ENCODE results near the gene ZG16.
"Not testable (repeated sequence)": the region's sequence is repeated elsewhere in the genome, so short reads cannot be mapped to it uniquely, and the experiment has no call there.

ZG16 gene

GRCh38 chr16:29777576-29778350 is at the start of gene ZG16:
Gene ZG16, plus strand, starts transcription at chr16:29778256. Its CDS starts 1,011 bp downstream, at chr16:29779267.
- DNase-seq (ENCODE audit: low spot score): no peak

GRCh38 chr16:29729116-29729521 is 48.9 kb upstream of the ZG16 start:
- peak; percentile 58 for DNase-seq (ENCODE audit: low spot score)

- no peak for DNase-seq (ENCODE audit: low spot score)
Measured at GRCh38 chr16:29730649-29731048, 47.4 kb upstream of the ZG16 start.

- not testable (repeated sequence) for DNase-seq (ENCODE audit: low spot score)
Measured at GRCh38 chr16:29731768-29732601, 46.1 kb upstream of the ZG16 start.

GRCh38 chr16:29734786-29735185 is 43.3 kb upstream of the ZG16 start:
- DNase-seq (ENCODE audit: low spot score): peak; percentile 26

- no peak for DNase-seq (ENCODE audit: low spot score)
Measured at GRCh38 chr16:29736112-29736511, 41.9 kb upstream of the ZG16 start.

GRCh38 chr16:29736764-29737163 is 41.3 kb upstream of the ZG16 start:
- DNase-seq (ENCODE audit: low spot score): no peak

GRCh38 chr16:29737713-29738112 is 40.3 kb upstream of the ZG16 start:
- DNase-seq (ENCODE audit: low spot score): no peak

- no peak for DNase-seq (ENCODE audit: low spot score)
Measured at GRCh38 chr16:29738514-29738913, 39.5 kb upstream of the ZG16 start.

GRCh38 chr16:29739927-29740629 is 38.0 kb upstream of the ZG16 start:
- DNase-seq (ENCODE audit: low spot score): not testable (repeated sequence)

- DNase-seq (ENCODE audit: low spot score): not testable (repeated sequence)
Measured at GRCh38 chr16:29740630-29741015, 37.4 kb upstream of the ZG16 start.

- DNase-seq (ENCODE audit: low spot score): no peak
Measured at GRCh38 chr16:29742683-29743275, 35.3 kb upstream of the ZG16 start.

- DNase-seq (ENCODE audit: low spot score): no peak
Measured at GRCh38 chr16:29743475-29743826, 34.6 kb upstream of the ZG16 start.

- no peak for DNase-seq (ENCODE audit: low spot score)
Measured at GRCh38 chr16:29743827-29744531, 34.1 kb upstream of the ZG16 start.

- no peak for DNase-seq (ENCODE audit: low spot score)
Measured at GRCh38 chr16:29744541-29745101, 33.4 kb upstream of the ZG16 start.

GRCh38 chr16:29745121-29745852 is 32.8 kb upstream of the ZG16 start:
- no peak for DNase-seq (ENCODE audit: low spot score)

- no peak for DNase-seq (ENCODE audit: low spot score)
Measured at GRCh38 chr16:29745853-29746345, 32.2 kb upstream of the ZG16 start, which contains the start of gene C16orf54. Gene C16orf54, minus strand, starts transcription at chr16:29745990. Its CDS starts 1,039 bp downstream, at chr16:29744951.

- not testable (repeated sequence) for DNase-seq (ENCODE audit: low spot score)
Measured at GRCh38 chr16:29746518-29746917, 31.5 kb upstream of the ZG16 start.

- no peak for DNase-seq (ENCODE audit: low spot score)
Measured at GRCh38 chr16:29747947-29748759, 29.9 kb upstream of the ZG16 start.
